ENCODE data around the gene AK5.
A peak's percentile ranks its signal among the peaks of the same experiment; 100 is the strongest.

AK5 gene

GRCh38 chr1:77287535-77287934, 5.7 kb downstream of the AK5 start:
- no peak for DNase-seq (ENCODE audit: low read depth)

- no peak for DNase-seq (ENCODE audit: low read depth)
Measured at GRCh38 chr1:77288275-77288674, 6.5 kb downstream of the AK5 start.

- DNase-seq (ENCODE audit: low read depth), result no peak
Measured at GRCh38 chr1:77290576-77290975, 8.8 kb downstream of the AK5 start.

GRCh38 chr1:77292551-77292950, 10.7 kb downstream of the AK5 start:
- DNase-seq (ENCODE audit: low read depth), result no peak

- no peak for DNase-seq (ENCODE audit: low read depth)
Measured at GRCh38 chr1:77300566-77300965, 18.7 kb downstream of the AK5 start.

GRCh38 chr1:77303387-77303786, 21.6 kb downstream of the AK5 start:
- DNase-seq (ENCODE audit: low read depth), result no peak

GRCh38 chr1:77308889-77309621, 27.2 kb downstream of the AK5 start:
- DNase-seq (ENCODE audit: low read depth), result no peak

- DNase-seq (ENCODE audit: low read depth), result no peak
Measured at GRCh38 chr1:77310924-77311323, 29.1 kb downstream of the AK5 start.

GRCh38 chr1:77312364-77312763, 30.5 kb downstream of the AK5 start:
- peak; percentile 4 for DNase-seq (ENCODE audit: low read depth)

- DNase-seq (ENCODE audit: low read depth), result peak; percentile 4
Measured at GRCh38 chr1:77313491-77313890, 31.7 kb downstream of the AK5 start.

- DNase-seq (ENCODE audit: low read depth), result no peak
Measured at GRCh38 chr1:77316006-77316405, 34.2 kb downstream of the AK5 start.

GRCh38 chr1:77316966-77317365, 35.1 kb downstream of the AK5 start:
- DNase-seq (ENCODE audit: low read depth), result no peak

GRCh38 chr1:77319036-77319705, 37.4 kb downstream of the AK5 start:
- no peak for DNase-seq (ENCODE audit: low read depth)

- DNase-seq (ENCODE audit: low read depth), result no peak
Measured at GRCh38 chr1:77322061-77322900, 40.5 kb downstream of the AK5 start.

- no peak for DNase-seq (ENCODE audit: low read depth)
Measured at GRCh38 chr1:77333501-77333900, 51.7 kb downstream of the AK5 start.

- no peak for DNase-seq (ENCODE audit: low read depth)
Measured at GRCh38 chr1:77336729-77337128, 54.9 kb downstream of the AK5 start.

- DNase-seq (ENCODE audit: low read depth), result no peak
Measured at GRCh38 chr1:77339326-77339725, 57.5 kb downstream of the AK5 start.

GRCh38 chr1:77341195-77341594, 59.4 kb downstream of the AK5 start:
- no peak for DNase-seq (ENCODE audit: low read depth)

- DNase-seq (ENCODE audit: low read depth), result no peak
Measured at GRCh38 chr1:77342745-77343144, 60.9 kb downstream of the AK5 start.

GRCh38 chr1:77347646-77348045, 65.8 kb downstream of the AK5 start:
- no peak for DNase-seq (ENCODE audit: low read depth)

GRCh38 chr1:77348549-77348948, 66.7 kb downstream of the AK5 start:
- no peak for DNase-seq (ENCODE audit: low read depth)

- no peak for DNase-seq (ENCODE audit: low read depth)
Measured at GRCh38 chr1:77349275-77349674, 67.5 kb downstream of the AK5 start.

Measured in stimulated activated CD8-positive, alpha-beta memory T cell treated with anti-CD3 and anti-CD28 coated beads, Interleukin-12 subunit alpha, Interleukin-12 subunit beta, amount 100 ng/mL, for 4 hours (primary cell).